Dermis blood vessel endothelial cell (primary cell): ENCODE measurements around the gene PROK1. TPM values are rescaled to one million over a fixed set of nuclear protein-coding genes. Genes with fewer than 3 reads are reported as not detected.
"Not testable (repeated sequence)": the region's sequence is repeated elsewhere in the genome, so short reads cannot be mapped to it uniquely, and the experiment has no call there.

Experiments
- DNase-seq: peaks from one replicate; pipeline ENCODE4 v3.0.0; 2010
- total RNA-seq: library from RNA; depleted of rRNA; stranded (reverse); fragments of >200 nt; gene quantifications from 2 replicates; pipeline ENCODE4 v1.2.3, GENCODE V29; 2014

The PROK1 gene, protein sequence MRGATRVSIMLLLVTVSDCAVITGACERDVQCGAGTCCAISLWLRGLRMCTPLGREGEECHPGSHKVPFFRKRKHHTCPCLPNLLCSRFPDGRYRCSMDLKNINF
- total RNA-seq: 0.09 TPM in 1 of 2 replicates, not detected in the other

GRCh38 chr1:110450929-110451328, at the start of gene PROK1:
Gene PROK1, plus strand, starts transcription at chr1:110451149. Its CDS starts 68 bp downstream, at chr1:110451217.
- no peak for DNase-seq

GRCh38 chr1:110403805-110404204, 47.1 kb upstream of the PROK1 start:
- DNase-seq: no peak

GRCh38 chr1:110404401-110404800, 46.5 kb upstream of the PROK1 start:
- DNase-seq: no peak

GRCh38 chr1:110406407-110406806, 44.5 kb upstream of the PROK1 start:
- DNase-seq: not testable (repeated sequence)

- peak; percentile 97 for DNase-seq
Observed at GRCh38 chr1:110407260-110408210, 43.4 kb upstream of the PROK1 start, which contains the start of gene LAMTOR5. Gene LAMTOR5, minus strand, starts transcription at chr1:110407694. Its CDS starts 74 bp downstream, at chr1:110407620.

DNA sequence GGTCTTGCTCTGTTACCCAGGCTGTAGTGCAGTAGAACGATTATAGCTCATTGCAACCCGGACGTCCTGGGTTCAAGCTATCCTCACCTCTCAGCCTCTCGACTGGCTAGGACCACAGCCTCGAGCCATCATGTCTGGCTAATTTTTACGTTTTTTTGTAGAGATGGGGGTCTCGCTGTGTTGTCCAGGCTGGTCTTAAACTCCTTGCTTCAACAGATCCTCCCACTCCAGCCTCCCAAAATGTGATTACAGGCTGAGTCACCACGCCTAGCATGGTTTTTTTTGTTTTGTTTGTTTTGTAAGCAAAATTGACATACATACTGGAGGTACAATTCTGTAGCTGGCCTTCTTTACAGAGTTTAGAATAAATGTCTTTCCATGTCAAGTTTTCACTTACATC, 42.5 kb upstream of the PROK1 start:
- no peak for DNase-seq

DNA sequence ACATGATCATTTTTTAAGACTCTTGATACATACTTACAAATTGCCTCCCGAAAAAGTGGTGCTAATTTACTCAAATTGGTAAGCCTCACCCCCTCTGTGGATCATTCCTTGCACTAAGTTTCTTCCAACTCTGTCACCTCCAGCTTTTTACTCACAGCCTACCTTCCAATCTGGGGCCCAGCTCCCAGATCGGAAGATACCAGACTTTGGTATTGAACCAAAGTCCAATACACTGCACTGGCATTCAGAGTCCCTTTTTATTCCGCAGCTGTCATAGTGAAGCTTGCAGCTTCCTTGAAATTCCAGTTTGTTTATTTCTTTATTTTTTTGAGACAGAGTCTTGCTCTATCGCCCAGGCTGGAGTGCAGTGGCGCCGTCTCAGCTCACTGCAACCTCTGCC, 41.6 kb upstream of the PROK1 start:
- no peak for DNase-seq

DNA sequence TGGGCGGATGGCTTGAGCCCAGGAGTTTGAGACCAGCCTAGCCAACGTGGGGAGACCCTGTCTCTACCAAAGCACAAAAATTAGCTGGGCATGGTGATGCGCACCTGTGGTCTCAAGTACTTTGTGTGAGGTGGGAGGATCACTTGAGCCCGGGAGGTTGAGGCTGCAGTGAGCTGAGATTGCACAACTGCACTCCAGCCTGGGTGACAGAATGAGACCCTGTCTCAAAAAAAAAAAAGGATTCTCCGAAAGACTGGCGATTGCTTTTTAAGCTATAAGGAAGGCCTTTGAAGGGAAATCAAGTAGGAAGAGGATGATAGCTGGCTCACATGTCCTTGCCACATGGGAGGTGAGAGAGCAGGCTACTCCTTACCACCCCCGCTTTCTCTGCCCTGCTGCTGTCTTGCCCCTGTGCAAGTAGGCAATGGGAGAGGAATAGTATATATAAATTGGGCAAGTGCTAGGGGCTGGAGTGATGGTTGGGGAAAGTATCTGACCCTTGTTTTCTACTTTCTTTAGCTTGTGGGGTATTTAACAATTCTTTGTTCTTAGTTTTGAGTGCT, 39.7 kb upstream of the PROK1 start:
- no peak for DNase-seq

DNA sequence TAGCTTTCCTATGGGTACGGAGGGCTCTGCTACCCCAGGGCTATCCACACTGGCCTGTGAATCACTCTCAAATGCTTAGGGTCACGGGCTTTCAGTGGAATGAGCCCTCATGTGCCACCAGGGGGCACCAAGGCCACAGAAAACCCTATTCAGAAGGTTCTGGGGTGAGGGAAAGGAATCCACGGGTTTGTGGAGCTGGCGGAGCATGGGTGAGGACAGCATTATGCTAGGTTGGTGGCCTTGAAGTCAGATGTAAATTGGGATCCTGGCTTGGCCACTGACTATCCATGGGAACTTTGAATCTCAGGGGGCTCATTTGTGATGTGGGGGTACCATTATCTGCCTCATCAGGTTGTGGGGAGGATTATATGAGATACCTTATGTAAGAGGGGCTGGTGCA, 38.4 kb upstream of the PROK1 start:
- peak; percentile 83 for DNase-seq

DNA sequence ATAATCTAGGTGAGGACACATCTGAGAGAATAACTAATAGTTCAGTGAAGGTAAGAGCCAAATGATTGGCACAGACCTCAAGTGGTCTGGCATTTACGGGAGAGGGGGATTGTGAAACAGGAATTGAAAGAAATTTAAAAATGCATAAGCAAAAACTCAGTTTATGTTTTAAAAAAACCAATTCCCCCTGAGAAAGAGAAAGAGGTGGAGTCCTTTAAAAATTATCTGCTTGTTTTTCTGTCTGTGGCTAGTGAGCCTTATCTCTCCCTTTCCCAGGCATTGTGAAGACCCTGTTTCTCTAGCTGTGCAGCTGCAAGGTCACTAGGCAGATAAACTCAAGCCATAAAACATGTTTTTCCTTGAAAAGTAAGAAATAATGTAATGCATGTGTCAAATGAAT, 37.9 kb upstream of the PROK1 start:
- DNase-seq: not testable (repeated sequence)

DNA sequence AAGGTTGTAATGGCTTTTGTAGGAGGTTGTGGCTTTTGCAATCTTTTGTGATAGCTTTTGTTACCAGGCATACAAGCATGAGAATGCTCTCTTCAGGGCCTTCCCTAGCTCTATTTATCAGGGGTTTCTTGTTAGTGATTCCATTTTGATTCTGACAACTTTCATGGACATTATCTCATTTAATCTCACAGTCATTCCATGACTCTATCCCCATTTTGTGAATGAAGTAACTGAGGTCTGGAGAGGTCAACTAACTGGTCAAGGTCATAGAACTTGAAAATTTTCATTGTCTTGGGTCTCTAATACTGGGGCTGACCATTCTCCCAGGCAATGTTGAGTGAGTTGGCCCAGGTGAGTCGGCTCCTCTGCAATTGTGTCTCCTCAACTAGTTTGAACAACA, 32.2 kb upstream of the PROK1 start:
- no peak for DNase-seq

GRCh38 chr1:110420023-110420662, 30.8 kb upstream of the PROK1 start:
- no peak for DNase-seq

GRCh38 chr1:110420874-110421793, 29.8 kb upstream of the PROK1 start:
- no peak for DNase-seq

DNA sequence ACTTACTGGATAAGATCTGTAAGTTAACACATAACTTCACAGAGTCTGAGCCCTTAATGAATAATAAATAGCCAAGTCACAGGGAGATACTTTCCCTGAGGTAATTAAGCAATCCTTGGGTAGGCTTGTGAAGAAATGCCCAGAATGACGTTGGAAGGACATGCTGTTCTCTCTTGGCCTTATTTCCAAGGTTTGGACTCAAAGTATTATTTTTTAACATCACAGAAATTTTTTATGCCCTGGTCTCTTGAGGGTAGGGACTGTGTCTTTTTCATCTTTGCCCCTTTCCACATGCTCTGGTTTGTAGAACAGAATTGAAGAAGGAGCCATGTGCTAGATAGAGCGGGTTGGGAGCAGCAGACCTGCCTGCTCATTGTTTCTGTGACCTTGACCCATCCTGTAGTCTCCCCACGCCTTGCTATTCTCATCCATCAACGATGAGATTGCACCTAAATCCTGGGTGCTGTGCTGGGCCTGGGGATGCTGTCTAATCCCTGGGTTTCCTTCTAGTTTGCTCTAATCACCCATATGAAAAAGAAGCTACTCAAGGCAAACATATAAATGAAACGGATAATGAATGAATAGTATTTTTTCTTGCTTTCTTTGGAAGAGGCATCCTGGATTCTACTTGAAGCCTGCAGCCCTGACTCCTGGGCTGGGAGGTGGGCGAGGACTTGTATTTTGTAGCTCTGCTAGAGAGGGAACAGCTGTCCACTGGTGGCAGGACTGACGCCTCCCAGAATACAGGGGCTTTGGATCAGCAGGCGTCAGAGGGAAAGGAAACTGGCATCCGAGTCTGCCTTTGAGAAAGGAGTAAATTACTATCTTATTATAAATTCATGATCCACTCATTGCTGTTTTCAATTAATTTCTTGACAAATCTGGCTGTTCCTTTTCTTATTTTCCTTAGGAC, 26.0 kb upstream of the PROK1 start:
- DNase-seq: no peak

DNA sequence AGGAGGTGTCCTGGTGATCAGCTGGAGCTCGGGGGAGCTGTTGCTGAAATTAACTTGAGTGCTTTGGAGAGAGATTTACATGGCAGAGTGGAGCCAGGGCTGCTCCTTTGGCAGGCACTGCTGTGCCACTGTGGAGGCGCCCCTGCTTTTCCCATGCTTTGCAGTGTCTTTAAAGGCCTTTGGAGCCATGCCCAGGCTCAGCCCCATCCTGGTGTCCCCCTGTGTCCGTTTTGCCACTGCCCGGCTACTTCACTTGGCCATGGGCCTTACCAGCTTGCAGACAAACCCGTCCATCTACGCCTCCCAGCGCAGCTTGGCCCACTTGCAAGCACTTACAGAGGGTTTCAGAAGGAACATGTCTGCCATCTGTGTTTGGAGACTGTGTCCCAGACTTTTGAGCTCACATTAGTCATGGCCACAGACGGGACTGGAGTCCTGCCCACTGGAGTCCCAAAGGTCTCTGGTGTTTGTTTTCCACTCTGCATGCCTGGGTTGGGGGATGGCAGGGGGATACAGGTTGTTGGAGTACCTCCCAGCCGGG, 25.3 kb upstream of the PROK1 start:
- no peak for DNase-seq

DNA sequence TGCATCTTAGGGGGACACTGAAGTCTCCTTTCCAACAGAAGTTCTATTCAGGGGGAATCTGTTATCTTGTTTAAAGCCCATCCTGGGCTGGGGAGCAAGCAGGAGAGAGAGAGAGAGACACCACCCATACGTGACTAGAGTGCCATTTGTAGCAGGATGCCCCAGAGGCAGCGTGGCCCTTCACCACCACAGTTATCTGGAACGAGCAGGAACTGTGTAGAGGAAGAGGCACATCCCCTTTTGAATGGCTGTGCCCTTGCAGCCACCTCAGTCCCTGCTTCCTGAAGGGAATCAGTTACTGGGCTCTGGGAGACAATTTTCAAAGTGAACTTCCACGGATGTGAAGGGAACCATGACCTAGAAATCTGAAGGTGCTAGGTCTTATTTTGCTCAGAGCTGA, 24.1 kb upstream of the PROK1 start:
- no peak for DNase-seq

DNA sequence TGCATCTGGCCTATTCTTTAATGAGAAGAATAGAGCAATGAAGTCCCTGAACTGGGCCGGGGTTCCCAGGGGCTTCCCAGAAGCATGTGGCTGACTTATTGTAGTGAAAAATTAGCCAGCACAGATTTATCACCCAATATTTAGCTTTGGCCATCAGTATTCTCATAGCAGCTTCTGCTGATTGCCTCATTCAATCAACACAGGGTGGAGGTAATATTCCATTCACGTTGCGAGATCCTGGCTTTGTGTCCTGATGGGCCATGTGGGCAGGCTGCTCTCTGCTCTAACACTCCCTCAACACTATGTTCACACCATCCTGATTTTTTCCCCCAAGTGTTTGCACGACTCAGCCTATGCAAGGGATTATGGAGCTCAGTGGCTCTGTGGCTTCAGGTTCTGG, 22.0 kb upstream of the PROK1 start:
- DNase-seq: no peak

DNA sequence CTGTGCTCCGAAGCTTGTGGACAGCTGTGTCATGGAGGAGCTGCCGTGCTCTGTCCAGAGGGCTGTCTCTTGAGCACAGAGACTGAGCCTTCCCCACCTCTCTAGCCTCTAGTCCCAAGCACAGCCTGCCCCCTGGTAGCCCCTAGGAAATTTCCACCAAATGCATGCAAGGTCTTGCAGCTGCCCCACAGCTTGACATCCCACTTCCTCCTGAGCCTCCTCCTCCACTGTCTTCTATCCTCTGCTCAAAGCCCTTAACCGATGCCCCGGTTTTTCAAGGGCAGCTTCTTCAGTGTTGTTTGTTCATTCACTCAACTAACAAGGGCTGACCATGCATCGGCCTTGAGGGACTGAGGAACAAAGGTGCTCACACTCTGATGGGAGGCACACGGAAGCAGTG, 20.6 kb upstream of the PROK1 start:
- no peak for DNase-seq

DNA sequence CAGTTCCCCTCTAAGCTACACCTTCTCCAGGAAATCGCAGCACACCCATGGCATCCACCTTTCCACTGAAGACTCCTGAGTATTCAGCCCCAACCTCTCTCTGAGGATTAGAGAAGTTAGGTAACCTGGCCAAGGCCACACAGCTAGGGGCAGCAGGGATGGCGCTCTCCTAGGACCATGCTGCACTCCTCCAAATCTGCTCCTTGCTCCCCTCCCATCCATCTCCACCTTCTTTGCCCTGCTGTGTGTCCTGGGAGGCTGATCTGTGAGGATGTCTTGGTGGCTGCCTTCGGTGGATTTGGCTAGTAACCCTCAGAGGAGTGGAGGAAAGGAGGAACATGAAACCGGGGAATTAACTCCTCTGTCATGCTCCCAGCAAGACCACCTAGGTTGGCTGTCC, 20.0 kb upstream of the PROK1 start:
- no peak for DNase-seq

- no peak for DNase-seq
Observed at GRCh38 chr1:110433213-110433612, 17.7 kb upstream of the PROK1 start.

DNA sequence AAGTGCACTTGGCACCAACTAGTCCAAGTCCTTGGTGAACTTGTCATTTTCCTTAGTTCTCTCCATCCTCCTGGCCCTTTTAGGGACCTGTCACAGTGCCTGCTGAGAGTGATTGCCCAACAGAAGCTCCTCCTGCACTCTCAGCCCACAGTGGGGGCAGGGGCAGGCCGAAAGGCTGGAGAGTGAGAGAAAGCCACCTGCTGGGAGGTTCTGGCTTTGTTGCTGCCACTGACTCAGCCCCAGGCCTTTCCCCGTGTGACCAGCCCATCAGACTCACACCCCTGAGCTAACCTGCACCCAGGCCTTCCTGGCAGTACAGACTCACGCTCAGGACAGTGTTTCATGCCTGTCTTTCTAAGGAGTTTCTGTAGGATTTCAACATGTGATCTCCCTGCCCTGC, 17.1 kb upstream of the PROK1 start:
- no peak for DNase-seq
